GM21367 (cell line): ENCODE data around the gene PDCD6IP.
"Not testable (repeated sequence)": the region's sequence is repeated elsewhere in the genome, so short reads cannot be mapped to it uniquely, and the experiment has no call there.

ENCODE experiments used
- ATAC-seq: cut with Tn5 transposase; IDR thresholded peaks from one replicate; pipeline ENCODE4 v1.9.1; 2021; ENCODE audit not compliant: unreplicated experiment

PDCD6IP gene

GRCh38 chr3:33795131-33795530 lies 3.3 kb upstream of the PDCD6IP start:
- ATAC-seq = no peak

GRCh38 chr3:33795856-33796536 lies 2.4 kb upstream of the PDCD6IP start:
- ATAC-seq = no peak

GRCh38 chr3:33798113-33798417 lies 365 bp upstream of the PDCD6IP start:
- peak; percentile 37 for ATAC-seq

- no peak for ATAC-seq
Measured at GRCh38 chr3:33799202-33799551, 747 bp downstream of the PDCD6IP start.

GRCh38 chr3:33803252-33803651 lies 4.8 kb downstream of the PDCD6IP start:
- ATAC-seq = no peak

- ATAC-seq = no peak
Measured at GRCh38 chr3:33803894-33804526, 5.6 kb downstream of the PDCD6IP start.

GRCh38 chr3:33807191-33807590 lies 8.8 kb downstream of the PDCD6IP start:
- ATAC-seq = no peak

- no peak for ATAC-seq
Measured at GRCh38 chr3:33808559-33808958, 10.1 kb downstream of the PDCD6IP start.

- ATAC-seq = no peak
Measured at GRCh38 chr3:33810545-33810944, 12.1 kb downstream of the PDCD6IP start.

GRCh38 chr3:33821989-33822388 lies 23.6 kb downstream of the PDCD6IP start:
- no peak for ATAC-seq

GRCh38 chr3:33823821-33824220 lies 25.4 kb downstream of the PDCD6IP start:
- ATAC-seq = no peak

GRCh38 chr3:33825111-33825510 lies 26.7 kb downstream of the PDCD6IP start:
- ATAC-seq = no peak

GRCh38 chr3:33826206-33826605 lies 27.8 kb downstream of the PDCD6IP start:
- ATAC-seq = no peak

- no peak for ATAC-seq
Measured at GRCh38 chr3:33826688-33827087, 28.3 kb downstream of the PDCD6IP start.

- ATAC-seq = no peak
Measured at GRCh38 chr3:33829720-33830119, 31.3 kb downstream of the PDCD6IP start.

- ATAC-seq = no peak
Measured at GRCh38 chr3:33831053-33831452, 32.6 kb downstream of the PDCD6IP start.

- ATAC-seq = no peak
Measured at GRCh38 chr3:33833408-33834095, 35.1 kb downstream of the PDCD6IP start.

- no peak for ATAC-seq
Measured at GRCh38 chr3:33834096-33834453, 35.6 kb downstream of the PDCD6IP start.

GRCh38 chr3:33837182-33837581 lies 38.8 kb downstream of the PDCD6IP start:
- not testable (repeated sequence) for ATAC-seq

- no peak for ATAC-seq
Measured at GRCh38 chr3:33839283-33839682, 40.9 kb downstream of the PDCD6IP start.

- no peak for ATAC-seq
Measured at GRCh38 chr3:33840179-33840578, 41.7 kb downstream of the PDCD6IP start.

- no peak for ATAC-seq
Measured at GRCh38 chr3:33848624-33849347, 50.4 kb downstream of the PDCD6IP start.
